Esophagus mucosa (tissue), 1 donor: ENCODE data around the gene PIKFYVE. TPM values are rescaled to one million over a fixed set of nuclear protein-coding genes. Genes with fewer than 3 reads are reported as not detected.

Experiments
- total RNA-seq: library from RNA; stranded (reverse); gene quantifications from one replicate; pipeline ENCODE4 v1.2.4, GENCODE V29; 2023
- donor health status: DM: yes; HTN: yes; CAD: no.

The PIKFYVE gene
- total RNA-seq, 1 donor from 2014 or later: 12.0 TPM

Other genes starting within 250 kb of the PIKFYVE start
- 4.7 TPM for gene PLEKHM3, start 240.7 kb upstream of the PIKFYVE start, total RNA-seq
- not detected for gene CRYGD, start 141.7 kb upstream of the PIKFYVE start, total RNA-seq
- gene CRYGC, start 136.4 kb upstream of the PIKFYVE start, total RNA-seq: not detected
- not detected for gene CRYGB, start 120.1 kb upstream of the PIKFYVE start, total RNA-seq
- not detected for gene CRYGA, start 102.7 kb upstream of the PIKFYVE start, total RNA-seq
- gene C2orf80, start 76.2 kb upstream of the PIKFYVE start, total RNA-seq: not detected
- gene IDH1, start 11.2 kb upstream of the PIKFYVE start, total RNA-seq: 179 TPM
- gene PTH2R, start 140.5 kb downstream of the PIKFYVE start, total RNA-seq: not detected